Nephron (organoid): ENCODE results near the gene CNOT1.

Experiments used
- H3K27ac Mint-ChIP-seq, 3 experiments: 2 replicates each; pipeline ENCODE4 v1.8.0; 2020; ENCODE audit warnings: mixed read lengths in 3 of 3, mild to moderate bottlenecking in 2 of 3, moderate library complexity in 1 of 3
- H3K27me3 Mint-ChIP-seq: 2 replicates; pipeline ENCODE4 v1.8.0; 2021; ENCODE audit warnings: low read depth, mild to moderate bottlenecking, moderate library complexity, mixed read lengths
- H3K36me3 Mint-ChIP-seq: 2 replicates; pipeline ENCODE4 v1.8.0; 2020; ENCODE audit warnings: low read depth, mixed read lengths
- H3K4me1 Mint-ChIP-seq: 2 replicates; pipeline ENCODE4 v1.8.0; 2020; ENCODE audit warnings: mixed read lengths
- H3K4me3 Mint-ChIP-seq, 3 experiments: 2 replicates each; pipeline ENCODE4 v1.8.0; 2020; ENCODE audit warnings: mild to moderate bottlenecking in 3 of 3, mixed read lengths in 3 of 3, moderate library complexity in 2 of 3
- H3K9me3 Mint-ChIP-seq: 2 replicates; pipeline ENCODE4 v1.8.0; 2020; ENCODE audit warnings: mixed read lengths
- TF ChIP-seq, protein P1 (sequence below), 3 experiments: fragments of 200-600 bp; sonication (generic); IDR thresholded peaks; one replicate each; pipeline ENCODE4 v1.5.0; 2021; ENCODE audit warnings: antibody characterized with exemption in 3 of 3; ENCODE audit not compliant: unreplicated experiment in 3 of 3

Gene CNOT1

DNA sequence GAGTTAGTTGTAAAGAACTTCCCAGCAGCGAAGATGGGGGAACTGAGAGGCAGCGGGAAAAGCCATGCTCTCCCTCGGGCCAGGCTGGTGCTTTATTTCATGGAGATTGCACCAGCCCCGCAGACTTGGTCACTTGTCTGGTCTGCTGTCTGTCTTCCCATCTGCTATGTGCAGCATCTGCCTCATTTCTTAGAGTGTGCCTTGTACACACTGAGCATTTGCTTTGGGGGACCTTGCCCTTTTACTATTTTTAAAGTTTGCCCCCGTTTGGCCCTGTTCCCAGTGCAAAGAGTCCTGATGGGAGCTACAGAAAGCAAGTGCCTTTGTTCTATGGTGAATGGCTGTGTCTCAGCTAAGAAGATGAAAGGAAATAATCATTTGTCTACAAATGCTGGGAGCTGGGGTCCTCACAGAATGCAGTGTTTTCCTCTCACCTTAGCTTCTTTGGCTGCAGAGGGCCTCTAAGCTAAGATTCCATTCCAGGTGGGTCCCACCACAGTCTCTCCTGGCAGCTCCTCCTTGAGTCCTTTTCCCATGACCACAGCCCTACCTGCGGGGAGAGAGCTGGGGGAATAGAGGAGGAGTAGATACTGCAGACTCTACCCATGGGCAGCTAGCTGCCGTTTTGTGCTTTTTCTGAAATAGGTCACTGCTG lies 25.1 kb upstream of the CNOT1 start:
- TF ChIP-seq, protein P1, sequence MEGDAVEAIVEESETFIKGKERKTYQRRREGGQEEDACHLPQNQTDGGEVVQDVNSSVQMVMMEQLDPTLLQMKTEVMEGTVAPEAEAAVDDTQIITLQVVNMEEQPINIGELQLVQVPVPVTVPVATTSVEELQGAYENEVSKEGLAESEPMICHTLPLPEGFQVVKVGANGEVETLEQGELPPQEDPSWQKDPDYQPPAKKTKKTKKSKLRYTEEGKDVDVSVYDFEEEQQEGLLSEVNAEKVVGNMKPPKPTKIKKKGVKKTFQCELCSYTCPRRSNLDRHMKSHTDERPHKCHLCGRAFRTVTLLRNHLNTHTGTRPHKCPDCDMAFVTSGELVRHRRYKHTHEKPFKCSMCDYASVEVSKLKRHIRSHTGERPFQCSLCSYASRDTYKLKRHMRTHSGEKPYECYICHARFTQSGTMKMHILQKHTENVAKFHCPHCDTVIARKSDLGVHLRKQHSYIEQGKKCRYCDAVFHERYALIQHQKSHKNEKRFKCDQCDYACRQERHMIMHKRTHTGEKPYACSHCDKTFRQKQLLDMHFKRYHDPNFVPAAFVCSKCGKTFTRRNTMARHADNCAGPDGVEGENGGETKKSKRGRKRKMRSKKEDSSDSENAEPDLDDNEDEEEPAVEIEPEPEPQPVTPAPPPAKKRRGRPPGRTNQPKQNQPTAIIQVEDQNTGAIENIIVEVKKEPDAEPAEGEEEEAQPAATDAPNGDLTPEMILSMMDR (IDR thresholded peaks at IDR 0.05; ENCODE audit: unreplicated experiment in 3 of 3), result no peak
- no peaks in the 10 kb centered on the region for H3K4me1 Mint-ChIP-seq

DNA sequence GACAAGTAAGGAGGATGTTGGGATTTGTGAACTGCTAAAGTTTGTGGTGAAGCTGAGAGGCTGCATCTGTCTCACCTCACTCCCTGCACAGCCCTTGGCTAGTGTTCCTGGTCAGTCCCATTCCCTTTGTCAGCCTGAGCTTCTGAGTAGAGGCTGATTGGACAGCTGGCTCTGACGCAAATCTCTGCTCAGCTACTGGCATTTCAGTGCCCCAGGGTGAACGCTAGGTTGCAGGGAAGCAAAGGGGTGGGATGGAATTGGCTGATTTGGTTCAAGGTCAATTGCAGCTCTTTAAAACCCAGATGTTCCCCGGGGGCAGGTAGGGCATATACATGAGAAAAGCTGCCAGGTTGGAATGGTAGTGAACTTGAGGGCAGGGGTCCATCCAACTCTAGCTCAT lies 23.1 kb upstream of the CNOT1 start:
- Mint-ChIP-seq H3K27ac (peak overlapping the region in 1 of 3 experiments; percentile 55), H3K4me3 (no peak overlapping the region), H3K9me3 (no peaks in the 10 kb centered on the region), H3K4me1 (no peaks in the 10 kb centered on the region), H3K36me3 (no peaks in the 10 kb centered on the region), H3K27me3 (peaks cover 4% of the 10 kb centered on the region)
- TF ChIP-seq, protein P1 (IDR thresholded peaks at IDR 0.05; ENCODE audit: unreplicated experiment in 3 of 3), result no peak

More for the DNA sequence above, 25.1 kb upstream of the CNOT1 start:
- Mint-ChIP-seq H3K27me3 (peaks cover 4% of the 10 kb centered on the region), H3K9me3 (no peaks in the 10 kb centered on the region), H3K27ac (peak overlapping the region in 1 of 3 experiments; percentile 42), H3K4me3 (no peak overlapping the region), H3K36me3 (no peaks in the 10 kb centered on the region)

DNA sequence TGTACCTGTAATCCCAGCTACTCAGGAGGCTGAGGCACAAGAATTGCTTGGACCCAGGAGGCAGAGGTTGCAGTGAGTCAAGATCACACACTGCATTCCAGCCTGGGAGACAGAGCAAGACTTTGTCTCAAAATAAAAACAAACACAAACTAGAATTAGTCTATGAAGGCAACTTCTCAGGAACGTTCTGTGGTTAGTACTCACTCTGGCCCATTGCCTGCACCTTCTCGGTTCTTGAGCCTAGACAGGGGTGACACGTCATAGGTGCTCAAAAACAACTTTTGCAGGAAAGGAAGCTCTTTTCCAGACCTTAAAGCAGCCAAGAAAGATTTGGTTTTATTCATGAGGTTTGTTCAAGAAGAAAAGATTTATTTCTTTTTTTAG lies 22.3 kb upstream of the CNOT1 start:
- Mint-ChIP-seq H3K27ac (no peak overlapping the region), H3K36me3 (no peaks in the 10 kb centered on the region), H3K27me3 (peaks cover 4% of the 10 kb centered on the region), H3K4me3 (no peak overlapping the region), H3K4me1 (no peaks in the 10 kb centered on the region), H3K9me3 (no peaks in the 10 kb centered on the region)
- TF ChIP-seq, protein P1 (IDR thresholded peaks at IDR 0.05; ENCODE audit: unreplicated experiment in 3 of 3), result no peak

DNA sequence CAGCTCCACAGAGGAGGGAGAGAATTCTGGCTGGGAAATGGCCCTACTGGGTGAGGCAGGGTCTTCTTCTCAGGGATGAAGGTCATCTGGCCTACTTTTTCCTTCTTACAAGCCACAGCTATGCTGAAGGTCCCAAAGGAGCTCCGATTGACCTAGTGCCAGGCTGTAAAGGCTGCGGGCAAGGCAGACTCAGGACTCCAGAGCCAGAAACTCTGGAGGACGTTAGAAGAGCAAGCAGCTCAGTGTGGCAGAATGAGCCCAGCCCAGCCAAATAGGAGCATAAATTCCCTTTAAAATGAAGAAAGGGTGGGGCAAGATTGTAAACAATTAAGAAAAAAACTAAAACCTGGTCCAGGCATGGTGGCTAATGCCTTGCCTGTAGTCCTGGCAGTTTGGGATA lies 20.1 kb upstream of the CNOT1 start:
- Mint-ChIP-seq H3K27me3 (no peaks in the 10 kb centered on the region), H3K9me3 (no peaks in the 10 kb centered on the region), H3K4me3 (no peak overlapping the region), H3K27ac (no peak overlapping the region), H3K36me3 (no peaks in the 10 kb centered on the region), H3K4me1 (no peaks in the 10 kb centered on the region)
- TF ChIP-seq, protein P1 (IDR thresholded peaks at IDR 0.05; ENCODE audit: unreplicated experiment in 3 of 3), result no peak

DNA sequence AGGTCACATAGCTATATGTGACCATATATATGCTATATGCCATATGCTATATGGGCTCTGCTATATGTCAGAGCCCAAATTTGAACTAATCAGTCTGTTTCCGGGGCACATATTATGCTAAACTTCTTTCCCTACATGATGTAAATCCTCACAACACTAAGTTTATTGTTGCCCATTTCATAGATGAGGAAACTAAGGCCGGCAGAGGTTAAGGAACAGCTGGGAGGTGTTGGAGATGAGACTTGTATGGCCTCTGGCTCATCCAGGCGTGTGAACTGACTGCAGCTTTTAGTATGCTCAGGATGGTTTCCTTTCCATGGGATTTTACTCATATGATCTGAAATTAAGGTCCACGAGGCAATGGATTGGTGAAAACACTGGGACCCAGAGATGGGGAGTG lies 17.5 kb upstream of the CNOT1 start:
- Mint-ChIP-seq H3K36me3 (no peaks in the 10 kb centered on the region), H3K4me1 (no peaks in the 10 kb centered on the region), H3K4me3 (no peak overlapping the region), H3K9me3 (no peaks in the 10 kb centered on the region), H3K27ac (no peak overlapping the region), H3K27me3 (no peaks in the 10 kb centered on the region)
- TF ChIP-seq, protein P1 (IDR thresholded peaks at IDR 0.05; ENCODE audit: unreplicated experiment in 3 of 3), result no peak

DNA sequence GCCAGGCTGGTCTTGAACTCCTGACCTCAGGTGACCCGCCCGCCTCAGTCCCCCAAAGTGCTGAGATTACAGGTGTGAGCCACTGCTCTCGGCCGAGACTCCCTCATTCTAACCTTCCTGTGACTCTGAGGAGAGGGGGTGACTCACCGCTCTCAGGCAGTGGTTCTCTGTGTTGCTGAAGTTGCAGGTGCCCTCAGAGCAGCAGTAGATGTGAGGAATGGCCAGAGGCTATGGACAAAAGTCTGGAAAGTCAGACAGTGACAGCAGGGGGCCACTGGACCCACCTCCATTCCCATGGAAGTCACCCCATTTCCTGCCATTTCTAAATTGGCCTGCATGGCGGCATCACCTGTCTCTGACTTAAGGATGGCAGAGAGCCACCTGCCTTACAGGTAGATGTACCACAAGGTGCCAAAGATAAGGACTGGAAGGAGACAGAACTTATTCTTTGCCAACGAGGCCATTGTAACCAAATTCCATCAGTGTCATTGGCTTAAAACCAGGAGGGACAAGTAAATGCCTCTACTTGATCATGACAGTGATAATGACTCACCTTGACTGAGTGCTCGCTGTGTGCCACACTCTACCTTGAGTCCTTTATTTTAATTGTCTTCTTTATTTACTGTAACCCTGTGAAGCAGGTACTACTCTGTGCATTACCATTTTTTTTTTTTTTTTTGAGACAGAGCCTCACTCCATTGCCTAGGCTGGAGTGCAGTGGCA lies 15.3 kb upstream of the CNOT1 start:
- H3K4me1 Mint-ChIP-seq, result no peaks in the 10 kb centered on the region
- TF ChIP-seq, protein P1 (IDR thresholded peaks at IDR 0.05; ENCODE audit: unreplicated experiment in 3 of 3), result no peak
- no peak overlapping the region for H3K4me3 Mint-ChIP-seq
- H3K27me3 Mint-ChIP-seq, result no peaks in the 10 kb centered on the region
- H3K27ac Mint-ChIP-seq, result no peak overlapping the region
- no peaks in the 10 kb centered on the region for H3K9me3 Mint-ChIP-seq
- H3K36me3 Mint-ChIP-seq, result no peaks in the 10 kb centered on the region
